Measurements from ENCODE around the gene TACC3. TPM values are rescaled to one million over a fixed set of nuclear protein-coding genes. Genes with fewer than 3 reads are reported as not detected.

Gene TACC3
- total RNA-seq, 1 donor from 2014 or later = 15.9 TPM

DNA sequence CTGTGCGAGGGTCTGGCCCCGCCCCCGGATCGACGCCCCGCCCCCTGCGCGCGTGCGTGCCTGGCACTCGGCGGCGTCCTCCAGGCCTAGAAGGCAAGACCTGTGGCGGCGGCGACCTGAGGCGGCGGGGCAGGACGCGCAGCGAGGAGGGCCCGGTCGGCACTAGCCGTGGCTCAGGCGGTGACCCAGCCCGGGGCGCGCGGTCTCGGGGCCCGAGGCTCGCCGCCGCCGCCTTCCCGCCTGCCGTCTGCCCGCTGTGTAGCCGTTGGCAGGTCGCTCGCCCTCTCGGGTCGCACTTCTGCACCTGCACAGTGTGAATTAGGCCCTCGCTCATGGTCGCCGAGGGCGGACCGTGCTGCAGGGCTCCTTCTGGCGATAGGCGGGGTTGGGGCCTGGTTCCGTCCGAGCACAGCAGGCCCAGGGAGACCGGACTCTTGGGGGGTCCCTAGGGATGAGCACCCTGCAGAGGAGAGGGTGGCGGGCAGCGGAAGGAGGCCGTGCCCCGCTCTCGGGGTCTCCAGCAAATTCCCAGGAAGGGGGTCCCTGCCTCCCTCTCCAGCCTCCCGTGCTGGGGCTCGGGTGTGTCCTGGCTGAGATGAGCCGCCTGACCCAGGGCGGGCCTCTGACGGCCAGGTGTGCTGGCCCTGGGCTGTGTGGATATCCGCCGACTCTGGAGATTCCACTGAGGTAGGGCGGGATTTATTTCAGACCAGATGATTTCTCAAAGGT is 36.7 kb upstream of the TACC3 start:
- TF ChIP-seq, protein P1, sequence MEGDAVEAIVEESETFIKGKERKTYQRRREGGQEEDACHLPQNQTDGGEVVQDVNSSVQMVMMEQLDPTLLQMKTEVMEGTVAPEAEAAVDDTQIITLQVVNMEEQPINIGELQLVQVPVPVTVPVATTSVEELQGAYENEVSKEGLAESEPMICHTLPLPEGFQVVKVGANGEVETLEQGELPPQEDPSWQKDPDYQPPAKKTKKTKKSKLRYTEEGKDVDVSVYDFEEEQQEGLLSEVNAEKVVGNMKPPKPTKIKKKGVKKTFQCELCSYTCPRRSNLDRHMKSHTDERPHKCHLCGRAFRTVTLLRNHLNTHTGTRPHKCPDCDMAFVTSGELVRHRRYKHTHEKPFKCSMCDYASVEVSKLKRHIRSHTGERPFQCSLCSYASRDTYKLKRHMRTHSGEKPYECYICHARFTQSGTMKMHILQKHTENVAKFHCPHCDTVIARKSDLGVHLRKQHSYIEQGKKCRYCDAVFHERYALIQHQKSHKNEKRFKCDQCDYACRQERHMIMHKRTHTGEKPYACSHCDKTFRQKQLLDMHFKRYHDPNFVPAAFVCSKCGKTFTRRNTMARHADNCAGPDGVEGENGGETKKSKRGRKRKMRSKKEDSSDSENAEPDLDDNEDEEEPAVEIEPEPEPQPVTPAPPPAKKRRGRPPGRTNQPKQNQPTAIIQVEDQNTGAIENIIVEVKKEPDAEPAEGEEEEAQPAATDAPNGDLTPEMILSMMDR (IDR thresholded peaks at IDR 0.05) = peak; percentile 5
- Mint-ChIP-seq H3K4me3 (ENCODE audit: unreplicated experiment) (peak overlapping the region; percentile 62), H3K9me3 (ENCODE audit: low read depth) (no peaks in the 10 kb centered on the region), H3K4me1 (ENCODE audit: low read depth) (peaks cover 12% of the 10 kb centered on the region), H3K36me3 (ENCODE audit: low read depth) (no peaks in the 10 kb centered on the region), H3K27ac (ENCODE audit: unreplicated experiment) (peak overlapping the region; percentile 8), H3K27me3 (ENCODE audit: low read depth) (no peaks in the 10 kb centered on the region)
- peak; percentile 94 for DNase-seq (ENCODE audit: low spot score)

DNA sequence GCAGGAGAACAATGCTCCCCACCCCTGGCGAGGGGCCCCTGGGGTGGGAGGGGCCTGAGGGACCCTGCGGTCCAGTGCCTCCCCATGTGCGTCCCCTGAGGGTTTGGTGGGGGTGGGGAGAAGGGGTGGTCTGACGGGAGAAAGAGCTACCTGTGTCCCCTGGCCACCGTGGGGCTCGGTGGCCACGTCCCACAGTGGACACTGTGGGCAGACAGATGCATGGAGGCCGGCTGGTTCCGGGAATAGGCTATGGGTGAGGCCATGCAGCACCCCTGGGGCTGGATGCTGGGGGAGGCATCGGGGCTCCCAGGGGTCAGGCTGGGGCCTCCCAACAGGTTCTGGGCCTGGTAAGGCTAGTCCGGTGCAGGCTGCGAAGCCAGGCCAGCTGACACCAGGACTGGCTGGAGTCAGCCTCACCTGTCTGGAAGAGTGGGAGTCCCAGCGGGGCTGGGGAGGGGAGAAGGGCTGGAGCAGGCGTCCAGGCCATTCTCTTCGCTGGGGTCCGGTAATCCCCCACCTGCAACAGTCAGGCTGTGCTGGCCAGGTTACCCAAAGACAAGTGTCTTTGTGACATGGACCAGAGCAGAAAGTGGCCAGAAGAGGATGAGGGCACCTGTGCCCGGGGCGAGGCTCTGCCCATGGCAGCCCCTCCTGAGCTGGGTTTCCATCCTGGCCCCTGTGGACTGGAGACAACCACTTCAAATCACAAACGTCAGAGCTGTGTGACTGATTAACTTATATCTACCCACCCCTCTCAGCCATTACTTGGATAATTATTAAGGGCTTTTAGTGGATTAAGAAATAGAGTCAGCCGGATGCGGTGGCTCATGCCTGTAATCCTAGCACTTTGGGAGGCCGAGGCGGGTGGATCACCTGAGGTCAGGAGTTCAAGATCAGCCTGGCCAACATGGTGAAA is 35.8 kb upstream of the TACC3 start:
- Mint-ChIP-seq H3K27me3 (ENCODE audit: low read depth) (no peaks in the 10 kb centered on the region), H3K4me1 (ENCODE audit: low read depth) (peaks cover 12% of the 10 kb centered on the region), H3K9me3 (ENCODE audit: low read depth) (no peaks in the 10 kb centered on the region), H3K4me3 (ENCODE audit: unreplicated experiment) (no peak overlapping the region), H3K27ac (ENCODE audit: unreplicated experiment) (no peak overlapping the region), H3K36me3 (ENCODE audit: low read depth) (peaks cover 2% of the 10 kb centered on the region)
- TF ChIP-seq, protein P1 (IDR thresholded peaks at IDR 0.05) = no peak
- peak; percentile 80 for DNase-seq (ENCODE audit: low spot score)

GRCh38 chr4:1686440-1687036 is 34.8 kb upstream of the TACC3 start:
- Mint-ChIP-seq H3K9me3 (ENCODE audit: low read depth) (no peaks in the 10 kb centered on the region), H3K27me3 (ENCODE audit: low read depth) (no peaks in the 10 kb centered on the region), H3K27ac (ENCODE audit: unreplicated experiment) (no peak overlapping the region), H3K4me1 (ENCODE audit: low read depth) (peaks cover 12% of the 10 kb centered on the region), H3K36me3 (ENCODE audit: low read depth) (peaks cover 5% of the 10 kb centered on the region), H3K4me3 (ENCODE audit: unreplicated experiment) (no peak overlapping the region)
- peak; percentile 72 for DNase-seq (ENCODE audit: low spot score)
- TF ChIP-seq, protein P1 (IDR thresholded peaks at IDR 0.05) = no peak

- DNase-seq (ENCODE audit: low spot score) = peak; percentile 35
- Mint-ChIP-seq H3K36me3 (ENCODE audit: low read depth) (peaks cover 13% of the 10 kb centered on the region), H3K4me1 (ENCODE audit: low read depth) (no peaks in the 10 kb centered on the region), H3K4me3 (ENCODE audit: unreplicated experiment) (no peak overlapping the region), H3K27ac (ENCODE audit: unreplicated experiment) (no peak overlapping the region), H3K9me3 (ENCODE audit: low read depth) (no peaks in the 10 kb centered on the region), H3K27me3 (ENCODE audit: low read depth) (no peaks in the 10 kb centered on the region)
- TF ChIP-seq, protein P1 (IDR thresholded peaks at IDR 0.05) = no peak
Measured at GRCh38 chr4:1690698-1691097, 30.6 kb upstream of the TACC3 start.
